Suppressor macrophage treated with lipopolysaccharide for 1 hour (primary cell): ENCODE measurements around the gene TSPAN13.
"Not testable (repeated sequence)": the region's sequence is repeated elsewhere in the genome, so short reads cannot be mapped to it uniquely, and the experiment has no call there.

Source experiments
- DNase-seq, 3 donors: peaks; one replicate each; pipeline ENCODE4 v3.0.0-alpha.2; 2020 to 2022

TSPAN13 gene

GRCh38 chr7:16741676-16742075 lies 11.9 kb upstream of the TSPAN13 start:
- DNase-seq: no peak

DNA sequence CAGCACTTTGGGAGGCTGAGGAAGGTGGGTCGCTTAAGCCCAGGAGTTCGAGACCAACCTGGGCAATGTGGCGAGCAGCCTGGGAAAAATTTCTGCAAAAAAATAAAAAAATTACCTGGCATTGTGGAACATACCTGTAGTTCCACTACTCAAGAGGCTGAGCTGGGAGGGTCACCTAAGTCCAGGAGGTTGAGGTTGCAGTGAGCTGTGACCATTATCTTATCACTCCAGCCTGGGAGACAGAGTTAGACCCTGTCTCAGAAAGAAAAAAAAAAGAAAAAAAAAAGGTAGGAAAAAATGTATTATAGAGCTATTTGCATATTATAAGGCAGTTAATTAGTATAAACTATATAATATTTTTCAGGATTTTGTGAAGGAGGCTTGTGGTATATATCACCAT lies 11.0 kb upstream of the TSPAN13 start:
- no peak for DNase-seq

GRCh38 chr7:16743236-16743635 lies 10.3 kb upstream of the TSPAN13 start:
- no peak for DNase-seq

DNA sequence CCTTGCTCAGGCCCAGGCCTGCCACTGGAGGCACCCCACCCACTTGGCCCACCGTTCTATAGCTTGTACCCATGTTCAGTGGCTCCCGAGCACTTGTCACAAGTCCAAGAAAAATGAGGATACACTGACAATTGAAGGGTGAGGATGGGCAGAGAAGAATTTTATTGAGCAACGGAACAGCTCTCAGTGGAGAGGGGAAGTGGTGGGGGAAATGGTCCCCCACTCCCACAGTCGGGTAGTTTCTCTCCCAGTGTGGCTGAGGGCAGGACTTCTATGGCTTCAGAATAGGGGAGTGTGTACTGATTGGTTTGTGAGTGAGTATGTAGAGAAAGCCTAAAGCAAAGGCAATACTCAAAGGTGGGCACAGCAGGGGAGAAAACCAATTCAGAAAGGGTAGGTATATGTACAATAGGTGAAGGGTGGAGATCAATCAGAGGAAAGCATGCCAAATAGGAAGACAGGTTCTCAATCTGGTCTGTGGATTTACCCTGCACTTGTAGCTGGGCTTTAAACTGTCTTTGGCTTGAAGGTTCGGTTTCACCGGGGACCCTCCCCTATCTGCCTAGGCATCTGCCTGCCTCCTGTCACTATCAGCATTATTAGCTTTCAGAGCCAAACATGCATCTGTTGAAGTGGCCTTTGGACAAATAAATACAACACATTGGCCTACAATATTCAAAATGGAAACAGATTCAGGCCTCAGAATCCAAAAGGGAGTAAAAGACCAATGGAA lies 8.9 kb upstream of the TSPAN13 start:
- DNase-seq: peak in 1 of 3 donors; percentile 48

DNA sequence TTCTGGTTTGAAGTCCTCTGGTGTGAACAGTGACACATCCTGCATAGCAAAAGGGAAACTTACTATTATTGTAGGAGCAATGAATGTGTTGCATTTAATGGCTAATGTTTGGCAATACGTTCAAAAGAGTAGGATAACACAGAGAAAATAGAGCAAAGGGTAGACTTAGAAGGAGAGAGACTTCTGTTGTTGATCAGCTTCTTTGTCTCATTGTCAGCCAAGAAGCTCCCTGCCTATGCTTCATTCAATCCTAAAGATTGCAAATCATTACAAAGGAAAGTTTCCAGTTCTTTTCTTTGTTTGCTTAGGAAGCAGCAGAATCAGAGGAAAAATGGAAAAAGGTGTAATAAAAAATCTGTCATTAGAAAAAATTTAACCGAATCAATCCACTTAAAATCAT lies 7.9 kb upstream of the TSPAN13 start:
- no peak for DNase-seq

GRCh38 chr7:16747102-16747501 lies 6.5 kb upstream of the TSPAN13 start:
- DNase-seq: no peak

GRCh38 chr7:16753932-16754855 lies 639 bp downstream of the TSPAN13 start:
- peak in 2 of 3 donors; percentile 23 to 40 for DNase-seq

DNA sequence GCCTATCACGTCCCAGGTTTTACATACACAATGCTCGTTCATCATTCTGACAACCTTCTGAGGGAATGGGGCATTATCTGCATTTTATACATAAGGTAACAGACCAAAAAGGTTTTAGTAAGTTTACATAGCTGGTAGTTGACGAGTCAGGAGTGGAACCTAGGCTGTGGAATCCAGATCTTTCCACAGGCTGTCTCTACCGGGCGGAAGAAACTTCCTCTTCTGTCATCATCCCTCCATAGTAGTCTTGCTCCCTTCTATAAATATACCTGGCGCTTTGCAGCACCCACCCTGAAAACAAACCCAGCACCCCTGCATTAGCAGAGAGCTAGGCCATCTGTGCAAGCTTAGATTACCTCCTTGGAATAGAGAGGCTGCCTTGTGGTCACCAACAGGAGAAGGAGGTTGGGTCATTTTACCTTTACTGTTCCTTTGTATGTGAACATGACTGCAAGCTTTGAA lies 1.3 kb downstream of the TSPAN13 start:
- no peak for DNase-seq

DNA sequence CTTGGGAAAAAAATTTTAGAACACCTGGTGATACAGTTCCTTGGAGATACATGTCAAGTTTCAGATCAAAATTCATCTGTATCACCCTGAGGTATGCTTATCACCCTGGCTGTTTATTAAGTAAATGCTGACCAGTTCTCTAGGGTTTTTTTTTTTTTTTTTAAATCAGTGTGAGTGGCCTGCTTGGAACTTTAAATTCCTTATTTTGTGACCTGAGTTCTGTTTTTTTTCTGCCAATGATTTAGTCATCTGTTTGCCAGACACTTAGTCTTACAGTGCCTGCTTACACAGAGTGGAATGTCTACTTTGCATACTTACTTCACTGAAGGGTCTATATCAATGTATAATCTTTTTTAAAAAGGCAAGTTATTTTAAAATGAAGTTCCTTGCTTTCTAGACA lies 1.8 kb downstream of the TSPAN13 start:
- peak; percentile 25 to 67 (median 64) for DNase-seq

GRCh38 chr7:16758036-16758435 lies 4.5 kb downstream of the TSPAN13 start:
- no peak for DNase-seq

DNA sequence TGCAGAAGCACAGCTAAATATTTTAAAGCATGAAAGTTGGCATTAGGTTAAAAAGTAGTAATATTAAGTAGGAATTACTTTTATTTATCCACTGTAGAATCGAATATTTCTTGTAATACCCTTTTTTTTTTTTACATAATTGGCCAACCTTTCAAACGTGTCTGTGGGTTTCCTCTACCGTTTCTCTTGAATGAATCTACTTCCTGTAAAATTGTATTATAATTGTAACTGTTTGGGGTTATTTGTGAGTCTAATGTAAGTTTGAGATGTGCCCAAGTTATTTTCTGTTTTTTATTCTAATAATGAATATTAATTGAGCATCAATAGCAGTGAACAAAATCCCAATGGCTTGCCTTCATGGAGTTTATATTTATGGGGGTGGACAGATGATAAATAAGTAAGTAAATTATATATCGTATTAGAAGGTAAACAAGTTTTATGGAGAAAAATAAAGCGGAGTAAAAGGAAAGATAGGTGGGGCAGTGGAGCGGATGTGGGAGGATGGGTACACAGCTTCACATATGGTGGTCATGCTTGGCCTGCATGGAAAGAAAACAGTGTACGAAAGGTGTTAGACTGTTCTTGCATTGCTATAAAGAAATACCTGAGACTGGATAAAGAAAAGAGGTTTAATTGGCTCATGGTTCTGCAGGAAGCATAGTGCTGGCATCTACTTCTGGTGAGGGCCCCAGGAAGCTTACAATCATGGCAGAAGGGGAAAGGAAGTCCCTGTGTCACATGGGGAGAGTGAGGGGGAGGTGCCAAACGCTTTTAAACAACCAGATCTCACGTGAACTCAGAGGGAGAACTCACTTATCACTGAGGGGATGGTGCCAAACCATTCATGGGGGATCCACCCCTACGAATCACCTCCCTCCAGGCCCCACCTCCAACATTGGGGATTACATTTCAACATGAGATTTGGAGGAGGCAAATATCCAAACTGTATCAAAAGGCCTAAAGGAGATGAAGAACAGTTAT lies 5.4 kb downstream of the TSPAN13 start:
- DNase-seq: no peak

GRCh38 chr7:16759840-16760239 lies 6.3 kb downstream of the TSPAN13 start:
- DNase-seq: no peak

- DNase-seq: no peak
These were observed 8.6 kb downstream of the TSPAN13 start for GRCh38 chr7:16762177-16762576.

- DNase-seq: no peak
These were observed 11.4 kb downstream of the TSPAN13 start for GRCh38 chr7:16764942-16765341.

DNA sequence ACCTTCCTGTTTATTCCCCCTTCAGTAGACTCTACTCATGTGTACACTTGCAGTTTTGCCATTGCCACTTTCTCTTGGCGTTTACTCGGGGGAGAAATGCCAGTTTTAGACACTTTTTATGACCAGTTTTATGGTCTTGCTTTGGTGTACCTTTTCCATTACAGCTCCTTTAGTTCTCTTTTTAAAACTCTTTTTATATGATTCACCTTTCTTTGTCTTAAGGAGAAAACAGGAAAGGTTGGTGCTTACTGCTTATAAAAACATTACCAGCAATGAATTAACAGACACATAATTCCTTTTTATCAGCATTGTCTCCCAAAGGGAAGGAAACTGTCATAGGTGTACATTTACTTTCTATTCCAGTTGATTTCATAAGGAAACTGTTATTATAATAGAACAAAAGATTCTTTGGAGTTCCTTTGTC lies 11.9 kb downstream of the TSPAN13 start:
- DNase-seq: no peak

- not testable (repeated sequence) for DNase-seq
These were observed 16.4 kb downstream of the TSPAN13 start for GRCh38 chr7:16769994-16770393.

DNA sequence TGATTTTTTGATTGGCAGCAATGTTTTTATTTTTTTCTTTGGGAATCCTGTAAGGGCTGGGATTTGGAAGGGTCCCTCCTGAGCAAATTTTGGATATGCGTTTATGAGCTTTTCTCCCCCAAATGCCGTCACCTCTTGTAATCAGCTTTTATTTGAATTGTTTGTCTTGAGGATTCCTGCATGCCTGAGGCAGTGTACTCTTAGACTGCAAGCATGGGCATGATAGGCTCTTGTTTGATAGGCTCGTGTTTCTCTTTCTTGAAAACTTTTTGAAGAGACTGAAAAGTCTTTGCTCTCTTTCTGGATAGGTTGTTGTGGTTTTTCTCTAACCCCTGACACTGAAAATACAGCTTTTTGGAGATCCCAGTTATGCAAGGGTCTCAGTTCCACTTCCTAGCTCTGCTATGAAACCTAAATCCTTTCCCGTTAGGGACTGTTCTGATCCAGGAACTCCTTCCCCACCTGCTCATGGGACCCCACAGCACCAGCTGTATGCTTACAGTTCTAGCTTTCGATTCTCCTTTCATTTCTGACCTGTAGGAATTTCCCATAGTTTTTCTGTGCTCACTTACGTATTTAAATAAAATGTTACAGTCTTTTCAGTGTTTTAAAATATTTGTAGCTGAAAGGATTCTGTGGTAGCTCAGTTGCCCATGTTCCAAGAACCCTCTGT lies 17.2 kb downstream of the TSPAN13 start:
- DNase-seq: peak in 1 of 3 donors; percentile 5

GRCh38 chr7:16773326-16773725 lies 19.8 kb downstream of the TSPAN13 start:
- DNase-seq: no peak

DNA sequence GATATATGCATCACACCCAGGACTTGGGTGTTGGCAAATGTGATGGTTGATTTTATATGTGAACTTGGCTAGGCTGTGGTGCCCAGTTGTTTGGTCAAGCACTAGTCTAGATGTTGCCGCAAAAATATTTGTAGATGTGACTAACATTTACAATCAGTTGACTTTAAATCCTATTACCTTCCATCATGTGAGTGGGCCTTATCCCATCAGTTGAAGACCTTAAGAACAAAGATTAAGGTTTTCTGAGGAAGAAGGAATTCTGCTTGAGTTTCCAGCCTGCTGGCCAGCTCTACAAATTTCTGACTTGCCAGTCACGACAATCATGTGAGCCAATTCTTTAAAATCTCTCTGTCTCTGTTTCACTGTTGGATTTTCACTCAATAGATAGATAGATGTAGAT lies 20.3 kb downstream of the TSPAN13 start:
- DNase-seq: no peak

DNA sequence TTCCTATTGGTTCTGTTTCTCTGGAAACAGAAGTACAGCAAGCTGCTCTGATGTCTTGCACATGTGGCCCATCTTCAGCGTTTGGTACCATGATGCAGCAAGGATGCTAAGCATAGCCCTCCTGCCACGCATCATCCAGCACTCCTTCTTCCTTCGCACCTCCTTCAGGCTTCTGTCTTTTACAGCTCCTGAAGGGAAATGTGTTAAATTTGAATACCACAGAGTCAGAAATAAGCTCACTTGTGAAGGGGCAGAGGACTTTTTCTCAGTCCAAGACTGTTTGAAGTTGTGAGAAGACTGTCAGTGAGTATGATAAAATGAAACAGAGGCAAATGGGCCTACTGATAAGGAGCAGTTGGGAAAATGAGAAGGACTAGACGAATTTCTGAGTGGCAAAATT lies 20.7 kb downstream of the TSPAN13 start:
- DNase-seq: no peak

DNA sequence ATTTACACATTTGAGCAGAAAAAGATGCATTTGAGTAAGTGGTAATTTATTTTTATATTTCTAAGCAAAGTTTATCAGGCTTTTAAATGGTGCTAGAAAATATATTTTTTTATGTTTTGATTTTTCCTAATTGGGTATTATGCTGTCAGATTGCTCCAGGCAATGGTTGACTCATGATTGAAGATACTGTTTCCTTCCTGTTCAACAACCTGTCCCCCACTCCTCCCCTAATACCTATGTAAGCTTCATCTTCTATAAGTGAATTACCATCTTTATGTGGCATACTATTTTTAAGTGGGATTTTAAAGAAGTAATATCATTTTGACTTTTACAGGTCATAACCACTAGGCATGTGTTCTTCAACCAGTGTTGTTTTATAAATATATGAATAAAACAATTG lies 21.4 kb downstream of the TSPAN13 start:
- DNase-seq: no peak

DNA sequence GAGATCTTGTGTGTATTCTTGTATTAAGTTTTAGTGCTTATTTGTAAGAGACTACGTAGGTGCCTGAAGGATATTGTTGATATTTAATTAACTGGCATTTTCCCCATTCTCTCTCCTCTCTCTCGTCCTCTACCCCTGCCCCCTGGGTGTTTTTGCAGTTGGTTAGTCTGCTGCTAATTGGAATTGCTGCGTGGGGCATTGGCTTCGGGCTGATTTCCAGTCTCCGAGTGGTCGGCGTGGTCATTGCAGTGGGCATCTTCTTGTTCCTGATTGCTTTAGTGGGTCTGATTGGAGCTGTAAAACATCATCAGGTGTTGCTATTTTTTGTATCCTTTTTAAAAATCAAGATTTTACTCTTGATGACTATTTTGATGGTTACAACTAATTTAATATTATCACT lies 22.5 kb downstream of the TSPAN13 start:
- no peak for DNase-seq
